H9 (cell line): ENCODE measurements around the gene TEX12. TPM values are rescaled to one million over a fixed set of nuclear protein-coding genes. Genes with fewer than 3 reads are reported as not detected.

Source experiments
- DNase-seq: peaks from one replicate; pipeline ENCODE4 v3.0.0-alpha.2; 2017
- H2AFZ ChIP-seq: one replicate; pipeline ENCODE4 v1.6.1; 2013; ENCODE audit warnings: mild to moderate bottlenecking, low read length, control low read depth, moderate library complexity
- H2AK5ac ChIP-seq: 2 replicates; pipeline ENCODE4 v1.6.1; 2013; ENCODE audit warnings: low read length, control low read depth, mixed read lengths; ENCODE audit not compliant: insufficient read length
- H2BK120ac ChIP-seq: one replicate; pipeline ENCODE4 v1.6.1; 2013; ENCODE audit warnings: low read depth, mild to moderate bottlenecking, low read length, control low read depth, inconsistent platforms; ENCODE audit not compliant: poor library complexity, severe bottlenecking
- H2BK12ac ChIP-seq: 2 replicates; pipeline ENCODE4 v1.6.1; 2013; ENCODE audit warnings: low read length, control low read depth, mixed read lengths, low read depth; ENCODE audit not compliant: insufficient read length
- H2BK15ac ChIP-seq: 2 replicates; pipeline ENCODE4 v1.6.1; 2013; ENCODE audit warnings: low read depth, low read length, control low read depth
- H2BK20ac ChIP-seq: one replicate; pipeline ENCODE4 v1.6.1; 2013; ENCODE audit warnings: low read depth, mild to moderate bottlenecking, low read length, control low read depth, inconsistent platforms; ENCODE audit not compliant: poor library complexity, severe bottlenecking
- H2BK5ac ChIP-seq: 2 replicates; pipeline ENCODE4 v1.6.1; 2013; ENCODE audit warnings: low read length, control low read depth, mixed read lengths; ENCODE audit not compliant: insufficient read length
- H3K14ac ChIP-seq: 2 replicates; pipeline ENCODE4 v1.6.1; 2013; ENCODE audit warnings: low read length, control low read depth; ENCODE audit not compliant: insufficient read depth
- H3K18ac ChIP-seq: 2 replicates; pipeline ENCODE4 v1.6.1; 2013; ENCODE audit warnings: low read depth, mild to moderate bottlenecking, mixed read lengths, low read length, control low read depth; ENCODE audit not compliant: insufficient read length
- H3K23ac ChIP-seq: 2 replicates; pipeline ENCODE4 v1.6.1; 2013; ENCODE audit warnings: low read length, control low read depth, mixed read lengths, low read depth; ENCODE audit not compliant: insufficient read length
- H3K23me2 ChIP-seq: 2 replicates; pipeline ENCODE4 v1.6.1; 2013; ENCODE audit warnings: low read depth, mild to moderate bottlenecking, mixed read lengths, low read length, control low read depth; ENCODE audit not compliant: insufficient read length, poor library complexity, severe bottlenecking
- H3K27ac ChIP-seq: 2 replicates; pipeline ENCODE4 v1.5.1; 2013; ENCODE audit warnings: low read length, control low read depth, mixed read lengths, low read depth; ENCODE audit not compliant: insufficient read length
- H3K27me3 ChIP-seq: 2 replicates; pipeline ENCODE4 v1.6.1; 2013; ENCODE audit warnings: low read length, control low read depth, inconsistent platforms; ENCODE audit not compliant: insufficient read depth
- H3K4ac ChIP-seq: 2 replicates; pipeline ENCODE4 v1.6.1; 2013; ENCODE audit warnings: low read depth, mild to moderate bottlenecking, control low read depth, inconsistent platforms, low read length, moderate library complexity
- H3K4me1 ChIP-seq: 2 replicates; pipeline ENCODE4 v1.6.1; 2013; ENCODE audit warnings: low read length, control low read depth, inconsistent platforms; ENCODE audit not compliant: insufficient read depth
- H3K4me2 ChIP-seq: 2 replicates; pipeline ENCODE4 v1.6.1; 2013; ENCODE audit warnings: low read length, control low read depth, mixed read lengths; ENCODE audit not compliant: insufficient read length, insufficient read depth
- H3K56ac ChIP-seq: 2 replicates; pipeline ENCODE4 v1.6.1; 2013; ENCODE audit warnings: low read depth, mild to moderate bottlenecking, mixed read lengths, low read length, control low read depth; ENCODE audit not compliant: insufficient read length
- H3K79me1 ChIP-seq: 2 replicates; pipeline ENCODE4 v1.6.1; 2013; ENCODE audit warnings: low read depth, mild to moderate bottlenecking, moderate library complexity, low read length, control low read depth, inconsistent platforms; ENCODE audit not compliant: insufficient read depth, poor library complexity, severe bottlenecking
- H3K79me2 ChIP-seq: 2 replicates; pipeline ENCODE4 v1.6.1; 2013; ENCODE audit warnings: low read length, control low read depth, inconsistent platforms; ENCODE audit not compliant: insufficient read depth
- H3K9ac ChIP-seq: 2 replicates; pipeline ENCODE4 v1.6.1; 2013; ENCODE audit warnings: low read length, control low read depth, mixed read lengths; ENCODE audit not compliant: insufficient read length; ENCODE audit errors: extremely low read depth
- H3K9me3 ChIP-seq: one replicate; pipeline ENCODE4 v1.6.1; 2013; ENCODE audit warnings: low read depth, low read length, inconsistent platforms; ENCODE audit not compliant: control insufficient read depth
- H3T11ph ChIP-seq: one replicate; pipeline ENCODE4 v1.6.1; 2013; ENCODE audit warnings: mild to moderate bottlenecking, low read length, control low read depth, inconsistent platforms
- H4K20me1 ChIP-seq: one replicate; pipeline ENCODE4 v1.6.1; 2013; ENCODE audit not compliant: control insufficient read depth, insufficient read length, insufficient read depth
- H4K5ac ChIP-seq: 2 replicates; pipeline ENCODE4 v1.6.1; 2013; ENCODE audit warnings: low read depth, mild to moderate bottlenecking, mixed read lengths, low read length, control low read depth; ENCODE audit not compliant: insufficient read length
- H4K8ac ChIP-seq: replicated peaks from 2 replicates; pipeline ENCODE4 v1.6.1; 2013; ENCODE audit warnings: low read length, control low read depth, mixed read lengths, low read depth; ENCODE audit not compliant: insufficient read length
- H4K91ac ChIP-seq: 2 replicates; pipeline ENCODE4 v1.6.1; 2013; ENCODE audit warnings: low read depth, mild to moderate bottlenecking, moderate library complexity, mixed read lengths, low read length, control low read depth; ENCODE audit not compliant: insufficient read length
- H3K27ac Mint-ChIP-seq, 3 experiments: 2 replicates in 2 of 3; 3 replicates in 1 of 3; pipeline ENCODE4 v1.8.0; 2020 to 2021; ENCODE audit warnings: mixed read lengths in 3 of 3, mild to moderate bottlenecking in 1 of 3, moderate library complexity in 1 of 3
- H3K27me3 Mint-ChIP-seq: 2 replicates; pipeline ENCODE4 v1.8.0; 2021; ENCODE audit warnings: low read depth, mild to moderate bottlenecking, moderate library complexity, mixed read lengths
- H3K36me3 Mint-ChIP-seq, 3 experiments: 2 replicates in 2 of 3; 3 replicates in 1 of 3; pipeline ENCODE4 v1.8.0; 2020 to 2021; ENCODE audit warnings: low read depth in 3 of 3, mixed read lengths in 3 of 3; ENCODE audit not compliant: insufficient read depth in 1 of 3
- H3K4me1 Mint-ChIP-seq, 2 experiments: 2 replicates each; pipeline ENCODE4 v1.8.0; 2020; ENCODE audit warnings: mixed read lengths in 2 of 2
- H3K4me3 Mint-ChIP-seq, 2 experiments: 2 replicates in 1 of 2; 3 replicates in 1 of 2; pipeline ENCODE4 v1.8.0; 2020 to 2021; ENCODE audit warnings: mild to moderate bottlenecking in 2 of 2, mixed read lengths in 2 of 2, moderate library complexity in 1 of 2
- H3K9me3 Mint-ChIP-seq, 2 experiments: 2 replicates in 1 of 2; 3 replicates in 1 of 2; pipeline ENCODE4 v1.8.0; 2020; ENCODE audit warnings: mild to moderate bottlenecking in 2 of 2, mixed read lengths in 2 of 2, moderate library complexity in 1 of 2
- CTCF ChIP-seq: fragments of 200-600 bp; sonication (generic); conservative IDR thresholded peaks from 3 replicates; pipeline ENCODE4 v1.8.0; 2021; ENCODE audit warnings: antibody characterized with exemption, mild to moderate bottlenecking
- WGBS: extraction: QIAGEN DNeasy Blood & Tissue Kit; methylation state at CpG from one replicate; pipeline ENCODE4 v1.1.7; 2013; ENCODE audit warnings: missing lambda C conversion rate, low lambda C conversion rate, mixed read lengths; ENCODE audit not compliant: insufficient read length; ENCODE audit errors: extremely low coverage; 5-methylcytosine and 5-hydroxymethylcytosine counted together
- total RNA-seq: library from RNA; stranded (reverse); gene quantifications from 2 replicates; pipeline ENCODE4 v1.2.1, GENCODE V29; 2021

TEX12 gene
- total RNA-seq, 1 experiment from 2014 or later, result 0.31 TPM

- Histone ChIP-seq H2BK120ac (no peak overlapping the region), H3K79me2 (no peaks in the 10 kb centered on the region), H3K14ac (no peak overlapping the region), H3K18ac (no peak overlapping the region), H3K27me3 (no peaks in the 10 kb centered on the region), H3K9me3 (no peaks in the 10 kb centered on the region), H2BK15ac (no peak overlapping the region), H4K20me1 (no peaks in the 10 kb centered on the region), H2AK5ac (no peak overlapping the region), H2BK12ac (no peak overlapping the region), H3T11ph (no peak overlapping the region), H4K8ac (no peak overlapping the region), H2AFZ (no peak overlapping the region), H3K23ac (no peak overlapping the region), H3K4me1 (no peaks in the 10 kb centered on the region), H2BK5ac (no peak overlapping the region), H2BK20ac (no peak overlapping the region), H3K79me1 (no peaks in the 10 kb centered on the region), H3K4ac (no peak overlapping the region), H3K56ac (no peak overlapping the region), H3K9ac (no peak overlapping the region), H4K91ac (no peak overlapping the region), H3K27ac (no peak overlapping the region), H3K4me2 (no peak overlapping the region), H4K5ac (no peak overlapping the region), H3K23me2 (no peaks in the 10 kb centered on the region)
- TF ChIP-seq CTCF, result no peak
- H3K4me3 Mint-ChIP-seq, result no peak overlapping the region
- H3K4me1 Mint-ChIP-seq, result no peaks in the 10 kb centered on the region
- peaks cover 14% of the 10 kb centered on the region for H3K27me3 Mint-ChIP-seq
- DNase-seq, result no peak
- no peaks in the 10 kb centered on the region; a peak in 2 of 5 replicates for H3K9me3 Mint-ChIP-seq
- H3K36me3 Mint-ChIP-seq, result no peaks in the 10 kb centered on the region
- H3K27ac Mint-ChIP-seq, result no peak overlapping the region
- WGBS, result no CpG with 5 or more reads among the region's 2 CpGs
Observed at GRCh38 chr11:112195951-112196351, 28.8 kb downstream of the TEX12 start.
